ENCODE measurements around the gene UBE2E1.
"Not testable (repeated sequence)": the region's sequence is repeated elsewhere in the genome, so short reads cannot be mapped to it uniquely, and the experiment has no call there.

UBE2E1 gene

DNA sequence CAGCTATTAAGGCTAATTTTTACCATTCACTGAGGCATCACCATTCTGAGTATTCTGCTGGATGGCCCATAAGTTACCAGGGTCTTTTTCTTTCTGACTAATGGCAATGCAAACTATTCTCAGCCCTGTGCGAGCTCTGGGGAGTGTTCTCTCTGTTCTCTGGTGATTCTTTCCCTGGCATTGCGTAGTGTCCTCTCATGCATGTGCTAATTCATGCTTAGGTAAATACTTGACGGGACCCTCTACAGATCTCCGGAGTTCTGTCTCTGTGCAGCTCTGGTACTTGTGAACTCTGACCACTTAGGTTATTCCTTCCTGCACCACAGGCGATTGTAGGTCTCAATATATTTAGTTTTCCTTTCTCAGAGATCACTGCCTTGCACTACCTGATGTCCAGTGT, 34.8 kb downstream of the UBE2E1 start:
- no peaks in the 10 kb centered on the region for H3K36me3 ChIP-seq (ENCODE audit: insufficient read depth, low read length)
- TF ChIP-seq, protein P1, sequence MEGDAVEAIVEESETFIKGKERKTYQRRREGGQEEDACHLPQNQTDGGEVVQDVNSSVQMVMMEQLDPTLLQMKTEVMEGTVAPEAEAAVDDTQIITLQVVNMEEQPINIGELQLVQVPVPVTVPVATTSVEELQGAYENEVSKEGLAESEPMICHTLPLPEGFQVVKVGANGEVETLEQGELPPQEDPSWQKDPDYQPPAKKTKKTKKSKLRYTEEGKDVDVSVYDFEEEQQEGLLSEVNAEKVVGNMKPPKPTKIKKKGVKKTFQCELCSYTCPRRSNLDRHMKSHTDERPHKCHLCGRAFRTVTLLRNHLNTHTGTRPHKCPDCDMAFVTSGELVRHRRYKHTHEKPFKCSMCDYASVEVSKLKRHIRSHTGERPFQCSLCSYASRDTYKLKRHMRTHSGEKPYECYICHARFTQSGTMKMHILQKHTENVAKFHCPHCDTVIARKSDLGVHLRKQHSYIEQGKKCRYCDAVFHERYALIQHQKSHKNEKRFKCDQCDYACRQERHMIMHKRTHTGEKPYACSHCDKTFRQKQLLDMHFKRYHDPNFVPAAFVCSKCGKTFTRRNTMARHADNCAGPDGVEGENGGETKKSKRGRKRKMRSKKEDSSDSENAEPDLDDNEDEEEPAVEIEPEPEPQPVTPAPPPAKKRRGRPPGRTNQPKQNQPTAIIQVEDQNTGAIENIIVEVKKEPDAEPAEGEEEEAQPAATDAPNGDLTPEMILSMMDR (IDR thresholded peaks at IDR 0.05; ENCODE audit: low read length), result no peak
- no peak for TF ChIP-seq EZH2 (IDR thresholded peaks at IDR 0.05; ENCODE audit: borderline replicate concordance, low read length)
- H3K9ac ChIP-seq (ENCODE audit: low read length), result no peak overlapping the region
- H3K4me1 ChIP-seq (ENCODE audit: insufficient read depth, low read length, severe bottlenecking), result peaks cover 15% of the 10 kb centered on the region
- no peaks in the 10 kb centered on the region for H3K9me2 ChIP-seq (ENCODE audit: low read depth, low read length)
- no peak overlapping the region for H3K4me3 ChIP-seq (ENCODE audit: low read depth, low read length, poor library complexity, severe bottlenecking)
- H3K79me2 ChIP-seq (ENCODE audit: insufficient read depth, low read length), result peaks cover 43% of the 10 kb centered on the region
- no peak overlapping the region for H3K27ac ChIP-seq (ENCODE audit: low read depth, low read length, poor library complexity, severe bottlenecking)
- H2AFZ ChIP-seq (ENCODE audit: low read length), result no peak overlapping the region
- no peaks in the 10 kb centered on the region for H3K27me3 ChIP-seq (ENCODE audit: insufficient read depth, low read length)
- H3F3A ChIP-seq (ENCODE audit: insufficient read depth, low read length), result no peaks in the 10 kb centered on the region
- H3K9me3 ChIP-seq (ENCODE audit: low read length), result no peaks in the 10 kb centered on the region
- H3K4me2 ChIP-seq (ENCODE audit: low read length), result no peak overlapping the region
- H4K20me1 ChIP-seq (ENCODE audit: insufficient read depth, low read length), result 0 out of 2 replicates have a peak, but pooled peaks cover 3% of the 10 kb centered on the region

- H3K9me3 ChIP-seq (ENCODE audit: low read length), result no peaks in the 10 kb centered on the region
- no peaks in the 10 kb centered on the region for H3K9me2 ChIP-seq (ENCODE audit: low read depth, low read length)
- H4K20me1 ChIP-seq (ENCODE audit: insufficient read depth, low read length), result 0 out of 2 replicates have a peak, but pooled peaks cover 3% of the 10 kb centered on the region
- H3K4me3 ChIP-seq (ENCODE audit: low read depth, low read length, poor library complexity, severe bottlenecking), result no peak overlapping the region
- no peak overlapping the region for H3K9ac ChIP-seq (ENCODE audit: low read length)
- no peaks in the 10 kb centered on the region for H3F3A ChIP-seq (ENCODE audit: insufficient read depth, low read length)
- H3K79me2 ChIP-seq (ENCODE audit: insufficient read depth, low read length), result peaks cover 47% of the 10 kb centered on the region
- H3K4me2 ChIP-seq (ENCODE audit: low read length), result no peak overlapping the region
- no peaks in the 10 kb centered on the region for H3K4me1 ChIP-seq (ENCODE audit: insufficient read depth, low read length, severe bottlenecking)
- H3K27me3 ChIP-seq (ENCODE audit: insufficient read depth, low read length), result no peaks in the 10 kb centered on the region
- TF ChIP-seq, protein P1 (IDR thresholded peaks at IDR 0.05; ENCODE audit: low read length), result no peak
- no peak for TF ChIP-seq EZH2 (IDR thresholded peaks at IDR 0.05; ENCODE audit: borderline replicate concordance, low read length)
- no peak overlapping the region for H3K27ac ChIP-seq (ENCODE audit: low read depth, low read length, poor library complexity, severe bottlenecking)
- no peak overlapping the region for H2AFZ ChIP-seq (ENCODE audit: low read length)
- no peaks in the 10 kb centered on the region for H3K36me3 ChIP-seq (ENCODE audit: insufficient read depth, low read length)
Measured at GRCh38 chr3:23843869-23844268, 38.1 kb downstream of the UBE2E1 start.

GRCh38 chr3:23845326-23846216, 39.8 kb downstream of the UBE2E1 start:
- TF ChIP-seq EZH2 (IDR thresholded peaks at IDR 0.05; ENCODE audit: borderline replicate concordance, low read length), result no peak
- TF ChIP-seq, protein P1 (IDR thresholded peaks at IDR 0.05; ENCODE audit: low read length), result no peak
- Histone ChIP-seq H3K27me3 (ENCODE audit: insufficient read depth, low read length) (no peaks in the 10 kb centered on the region), H4K20me1 (ENCODE audit: insufficient read depth, low read length) (no peaks in the 10 kb centered on the region), H3K4me2 (ENCODE audit: low read length) (no peak overlapping the region), H3K9ac (ENCODE audit: low read length) (no peak overlapping the region), H3K4me3 (ENCODE audit: low read depth, low read length, poor library complexity, severe bottlenecking) (no peak overlapping the region), H3K4me1 (ENCODE audit: insufficient read depth, low read length, severe bottlenecking) (no peaks in the 10 kb centered on the region), H3K36me3 (ENCODE audit: insufficient read depth, low read length) (no peaks in the 10 kb centered on the region), H2AFZ (ENCODE audit: low read length) (no peak overlapping the region), H3F3A (ENCODE audit: insufficient read depth, low read length) (no peaks in the 10 kb centered on the region), H3K27ac (ENCODE audit: low read depth, low read length, poor library complexity, severe bottlenecking) (no peak overlapping the region), H3K9me3 (ENCODE audit: low read length) (no peaks in the 10 kb centered on the region), H3K79me2 (ENCODE audit: insufficient read depth, low read length) (peaks cover 49% of the 10 kb centered on the region), H3K9me2 (ENCODE audit: low read depth, low read length) (no peaks in the 10 kb centered on the region)

- not testable (repeated sequence) for H3K9ac ChIP-seq (ENCODE audit: low read length); H3K27ac ChIP-seq (ENCODE audit: low read depth, low read length, poor library complexity, severe bottlenecking); H3K9me2 ChIP-seq (ENCODE audit: low read depth, low read length); H3K36me3 ChIP-seq (ENCODE audit: insufficient read depth, low read length); H4K20me1 ChIP-seq (ENCODE audit: insufficient read depth, low read length); H3K27me3 ChIP-seq (ENCODE audit: insufficient read depth, low read length); H3K4me3 ChIP-seq (ENCODE audit: low read depth, low read length, poor library complexity, severe bottlenecking); H3F3A ChIP-seq (ENCODE audit: insufficient read depth, low read length); H2AFZ ChIP-seq (ENCODE audit: low read length); H3K4me2 ChIP-seq (ENCODE audit: low read length); H3K9me3 ChIP-seq (ENCODE audit: low read length); H3K4me1 ChIP-seq (ENCODE audit: insufficient read depth, low read length, severe bottlenecking)
- H3K79me2 ChIP-seq (ENCODE audit: insufficient read depth, low read length), result peaks cover 40% of the 10 kb centered on the region
Measured at GRCh38 chr3:23849462-23849861, 43.7 kb downstream of the UBE2E1 start.
